SK-N-SH treated with all-trans-retinoic acid at 6 μM for 48 hours (cell line): Measurements from ENCODE around the gene CALN1.

Experiments
- ATAC-seq: fragments of 200-7000 bp; cut with Tn5 transposase; 3 replicates; pipeline ENCODE4 v1.9.1; 2020; ENCODE audit warnings: mild to moderate bottlenecking, moderate library complexity
- ARNTL ChIP-seq: fragments of 450-650 bp; formaldehyde crosslinking; IDR thresholded peaks from 2 replicates; pipeline ENCODE4 v1.5.0; 2020; ENCODE audit warnings: low read depth, mild to moderate bottlenecking, moderate library complexity, borderline replicate concordance
- BACH2 ChIP-seq: fragments of 250-450 bp; sonication (Bioruptor Pico); IDR thresholded peaks from 2 replicates; pipeline ENCODE4 v1.9.0; 2021; ENCODE audit warnings: mild to moderate bottlenecking, borderline replicate concordance
- CSDC2 ChIP-seq: fragments of 250-450 bp; sonication (Bioruptor Pico); IDR thresholded peaks from 2 replicates; pipeline ENCODE4 v1.5.0; 2020; ENCODE audit warnings: mild to moderate bottlenecking, moderate library complexity
- CSRNP3 ChIP-seq: fragments of 250-450 bp; sonication (Bioruptor Pico); IDR thresholded peaks from 2 replicates; pipeline ENCODE4 v1.5.1; 2021; ENCODE audit warnings: mild to moderate bottlenecking, moderate library complexity
- ESRRG ChIP-seq: fragments of 250-450 bp; sonication (Bioruptor Pico); IDR thresholded peaks from 2 replicates; pipeline ENCODE4 v1.6.1; 2021; ENCODE audit warnings: mild to moderate bottlenecking
- GLIS3 ChIP-seq: fragments of 250-450 bp; sonication (Bioruptor Pico); IDR thresholded peaks from 2 replicates; pipeline ENCODE4 v1.5.0; 2020; ENCODE audit warnings: mild to moderate bottlenecking, moderate library complexity
- ISL1 ChIP-seq: fragments of 250-450 bp; sonication (Bioruptor Pico); IDR thresholded peaks from 2 replicates; pipeline ENCODE4 v2.1.2; 2022; ENCODE audit warnings: mild to moderate bottlenecking, moderate library complexity
- OSR1 ChIP-seq: fragments of 250-450 bp; sonication (Bioruptor Pico); IDR thresholded peaks from 2 replicates; pipeline ENCODE4 v1.8.0; 2022; ENCODE audit warnings: moderate library complexity, mild to moderate bottlenecking, inconsistent platforms
- PATZ1 ChIP-seq: fragments of 250-450 bp; sonication (Bioruptor Pico); IDR thresholded peaks from 2 replicates; pipeline ENCODE4 v1.8.0; 2020; ENCODE audit warnings: mild to moderate bottlenecking, moderate library complexity, borderline replicate concordance
- POU6F1 ChIP-seq: fragments of 250-450 bp; sonication (Bioruptor Pico); IDR thresholded peaks from 2 replicates; pipeline ENCODE4 v1.8.0; 2021; ENCODE audit warnings: low read depth, mild to moderate bottlenecking, moderate library complexity, borderline replicate concordance
- PPARA ChIP-seq: fragments of 250-450 bp; sonication (Bioruptor Pico); IDR thresholded peaks from 2 replicates; pipeline ENCODE4 v1.5.0; 2020; ENCODE audit warnings: mild to moderate bottlenecking, borderline replicate concordance
- RARB ChIP-seq: fragments of 250-450 bp; sonication (Bioruptor Pico); IDR thresholded peaks from 2 replicates; pipeline ENCODE4 v1.8.0; 2021; ENCODE audit warnings: mild to moderate bottlenecking, moderate library complexity
- TCF4 ChIP-seq: fragments of 250-450 bp; sonication (Bioruptor Pico); IDR thresholded peaks from 2 replicates; pipeline ENCODE4 v1.8.0; 2021; ENCODE audit warnings: mild to moderate bottlenecking, moderate library complexity, borderline replicate concordance
- TSHZ2 ChIP-seq: fragments of 250-450 bp; sonication (Bioruptor Pico); IDR thresholded peaks from 2 replicates; pipeline ENCODE4 v1.5.0; 2020; ENCODE audit warnings: mild to moderate bottlenecking, moderate library complexity
- ZC3H10 ChIP-seq: fragments of 250-450 bp; sonication (Bioruptor Pico); IDR thresholded peaks from 2 replicates; pipeline ENCODE4 v1.5.1; 2021; ENCODE audit warnings: mild to moderate bottlenecking, moderate library complexity
- ZFP3 ChIP-seq: fragments of 250-450 bp; sonication (Bioruptor Pico); IDR thresholded peaks from 2 replicates; pipeline ENCODE4 v1.5.0; 2020; ENCODE audit warnings: mild to moderate bottlenecking, moderate library complexity
- ZFP30 ChIP-seq: fragments of 450-650 bp; formaldehyde crosslinking; IDR thresholded peaks from 2 replicates; pipeline ENCODE4 v1.5.0; 2022; ENCODE audit warnings: mild to moderate bottlenecking, moderate library complexity
- ZNF565 ChIP-seq: fragments of 450-650 bp; formaldehyde crosslinking; conservative IDR thresholded peaks from 2 replicates; pipeline ENCODE4 v1.5.0; 2020; ENCODE audit warnings: low read depth, mild to moderate bottlenecking, moderate library complexity
- ZNF70 ChIP-seq: fragments of 450-650 bp; formaldehyde crosslinking; IDR thresholded peaks from 2 replicates; pipeline ENCODE4 v1.5.0; 2020; ENCODE audit warnings: mild to moderate bottlenecking, moderate library complexity
- ZNF8 ChIP-seq: fragments of 450-650 bp; formaldehyde crosslinking; IDR thresholded peaks from 2 replicates; pipeline ENCODE4 v1.5.0; 2020; ENCODE audit warnings: mild to moderate bottlenecking, moderate library complexity

The CALN1 gene

GRCh38 chr7:72321637-72322036 is 90.5 kb downstream of the CALN1 start:
- TF ChIP-seq GLIS3 (CRISPR knock-in tag) (no peak), TSHZ2 (CRISPR knock-in tag) (no peak), ESRRG (no peak), CSDC2 (CRISPR knock-in tag) (no peak)
- no peak for ATAC-seq

GRCh38 chr7:72321081-72321480 is 91.1 kb downstream of the CALN1 start:
- TF ChIP-seq ZNF70 = no peak
- TF ChIP-seq TCF4 (CRISPR knock-in tag) = no peak
- TF ChIP-seq ARNTL (CRISPR knock-in tag) = no peak
- no peak for TF ChIP-seq ESRRG
- TF ChIP-seq CSRNP3 (CRISPR knock-in tag) = no peak
- TF ChIP-seq CSDC2 (CRISPR knock-in tag) = no peak
- no peak for TF ChIP-seq ZNF8
- no peak for TF ChIP-seq OSR1 (CRISPR knock-in tag)
- no peak for TF ChIP-seq ZFP30 (CRISPR knock-in tag)
- TF ChIP-seq PATZ1 (CRISPR knock-in tag) = no peak
- TF ChIP-seq PPARA (CRISPR knock-in tag) = no peak
- no peak for ATAC-seq

- ATAC-seq = no peak
Observed at GRCh38 chr7:72317341-72317740, 94.8 kb downstream of the CALN1 start.

More at GRCh38 chr7:72317341-72317740, 94.8 kb downstream of the CALN1 start:
- TF ChIP-seq RARB (no peak), ARNTL (CRISPR knock-in tag) (no peak), BACH2 (no peak), ZNF70 (no peak), TSHZ2 (CRISPR knock-in tag) (no peak), OSR1 (CRISPR knock-in tag) (no peak), CSDC2 (CRISPR knock-in tag) (no peak), ZC3H10 (CRISPR knock-in tag) (no peak), POU6F1 (CRISPR knock-in tag) (no peak), ZNF565 (CRISPR knock-in tag) (no peak), ZFP30 (CRISPR knock-in tag) (no peak), ISL1 (no peak), ESRRG (no peak), CSRNP3 (CRISPR knock-in tag) (no peak), ZFP3 (no peak), ZNF8 (no peak)
- TF ChIP-seq, all 23 proteins: peak for 0
